ENCODE results near the gene SKIC8. TPM values are rescaled to one million over a fixed set of nuclear protein-coding genes. Genes with fewer than 3 reads are reported as not detected.

The SKIC8 gene
- total and polyA plus RNA-seq, 12 donors = 45.9 to 137 (median 64.1) TPM

- WGBS, 4 donors = 90 to 97% (median 93%) methylated on average over 5 of the region's 5 CpGs
Observed at GRCh38 chr15:78324144-78324543, 24.7 kb upstream of the SKIC8 start.

DNA sequence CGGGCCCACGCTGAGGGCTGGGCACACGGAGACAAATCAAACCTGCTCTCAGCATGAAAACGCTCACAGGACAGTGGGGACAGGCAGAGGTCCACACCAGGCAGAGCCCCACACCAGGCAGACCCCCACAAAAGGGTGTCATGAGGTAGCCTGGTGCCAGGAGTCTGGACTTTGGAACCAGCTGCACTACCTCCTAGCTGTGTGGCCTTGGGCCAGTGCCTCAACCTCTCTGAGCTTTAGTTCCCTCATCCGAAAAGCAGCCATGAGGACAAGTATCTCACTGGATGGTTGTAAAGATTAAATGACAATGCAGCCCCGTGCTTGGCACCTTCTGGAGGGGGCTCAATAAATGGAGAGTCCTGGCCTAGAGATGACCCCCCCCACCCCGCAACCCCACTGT lies 24.3 kb upstream of the SKIC8 start:
- no peaks in the 10 kb centered on the region for H3K9me3 ChIP-seq (replicated peaks in 1 of 3)

More at GRCh38 chr15:78324144-78324543, 24.7 kb upstream of the SKIC8 start:
- H3K36me3 ChIP-seq (replicated peaks in 1 of 2) = no peaks in the 10 kb centered on the region
- no peak overlapping the region for H3K4me3 ChIP-seq
- intact Hi-C loops (cut with DNase I) = no loop called here
- TF ChIP-seq CTCF (IDR thresholded peaks at IDR 0.05) (no peak), POLR2A (IDR thresholded peaks at IDR 0.05) (no peak)
- no peaks in the 10 kb centered on the region for H3K9me3 ChIP-seq (replicated peaks in 1 of 3)
- no peak for DNase-seq
- H3K4me1 ChIP-seq (replicated peaks in 1 of 2) = no peaks in the 10 kb centered on the region
- no peak overlapping the region for H3K27ac ChIP-seq
- H3K27me3 ChIP-seq = no peaks in the 10 kb centered on the region

GRCh38 chr15:78322724-78323521 lies 23.5 kb upstream of the SKIC8 start:
- TF ChIP-seq CTCF (IDR thresholded peaks at IDR 0.05) (no peak), POLR2A (IDR thresholded peaks at IDR 0.05) (no peak)
- H3K9me3 ChIP-seq (replicated peaks in 1 of 3) = no peaks in the 10 kb centered on the region

More for the DNA sequence above, 24.3 kb upstream of the SKIC8 start:
- intact Hi-C loops (cut with DNase I) = no loop called here
- Histone ChIP-seq H3K27ac (no peak overlapping the region), H3K4me3 (no peak overlapping the region), H3K27me3 (no peaks in the 10 kb centered on the region), H3K36me3 (replicated peaks in 1 of 2) (no peaks in the 10 kb centered on the region), H3K4me1 (replicated peaks in 1 of 2) (no peaks in the 10 kb centered on the region)
- 71 to 83% (median 76%) methylated on average over 3 to 7 of the region's 7 CpGs for WGBS, 4 donors
- no peak for DNase-seq
- TF ChIP-seq POLR2A (IDR thresholded peaks at IDR 0.05) = no peak
- no peak for TF ChIP-seq CTCF (IDR thresholded peaks at IDR 0.05)

GRCh38 chr15:78322243-78322642 lies 22.8 kb upstream of the SKIC8 start:
- peak in 2 of 7 donors; percentile 3 to 71 for DNase-seq
- Histone ChIP-seq H3K27me3 (no peaks in the 10 kb centered on the region), H3K27ac (no peak overlapping the region), H3K4me1 (replicated peaks in 1 of 2) (no peaks in the 10 kb centered on the region), H3K4me3 (no peak overlapping the region), H3K36me3 (replicated peaks in 1 of 2) (no peaks in the 10 kb centered on the region), H3K9me3 (replicated peaks in 1 of 3) (no peaks in the 10 kb centered on the region)
- no peak for TF ChIP-seq POLR2A (IDR thresholded peaks at IDR 0.05)
- no peak for TF ChIP-seq CTCF (IDR thresholded peaks at IDR 0.05)
- intact Hi-C loops (cut with DNase I) = no loop called here
- WGBS, 4 donors = 57 to 75% (median 61%) methylated on average over 12 to 15 of the region's 15 CpGs

More at GRCh38 chr15:78322724-78323521, 23.5 kb upstream of the SKIC8 start:
- intact Hi-C loops (cut with DNase I) = no loop called here
- no peak overlapping the region for H3K4me3 ChIP-seq
- H3K27ac ChIP-seq = no peak overlapping the region
- WGBS, 4 donors = 70 to 83% (median 73%) methylated on average over 12 to 19 of the region's 19 CpGs
- no peaks in the 10 kb centered on the region for H3K27me3 ChIP-seq
- H3K36me3 ChIP-seq (replicated peaks in 1 of 2) = no peaks in the 10 kb centered on the region
- no peaks in the 10 kb centered on the region for H3K4me1 ChIP-seq (replicated peaks in 1 of 2)
- DNase-seq = no peak

Measured in adrenal gland (tissue), 12 donors.